ENCODE measurements around the gene KLRC3.

- TF ChIP-seq CTCF (IDR thresholded peaks at IDR 0.05; ENCODE audit: low read depth, low read length, poor library complexity, severe bottlenecking), result no peak
- no peak for TF ChIP-seq EZH2phosphoT487 (IDR thresholded peaks at IDR 0.05; ENCODE audit: borderline replicate concordance, low read length)
Observed at GRCh38 chr12:10388624-10389413, 31.6 kb downstream of the KLRC3 start.
